NCI-H1417 (cell line): ENCODE measurements around the gene MRPL38.
"Not testable (repeated sequence)": the region's sequence is repeated elsewhere in the genome, so short reads cannot be mapped to it uniquely, and the experiment has no call there.

ENCODE experiments used
- DNase-seq, 3 experiments: peaks; one replicate each; lab custom pipeline; 2025; lab: John Stamatoyannopoulos, UW

MRPL38 gene

GRCh38 chr17:75855310-75856061, 49.2 kb downstream of the MRPL38 start, which contains the start of gene WBP2:
Gene WBP2, minus strand, starts transcription at chr17:75855335. Its CDS starts 38 bp downstream, at chr17:75855297.
- peak; percentile 98 to 100 (median 98) for DNase-seq

DNA sequence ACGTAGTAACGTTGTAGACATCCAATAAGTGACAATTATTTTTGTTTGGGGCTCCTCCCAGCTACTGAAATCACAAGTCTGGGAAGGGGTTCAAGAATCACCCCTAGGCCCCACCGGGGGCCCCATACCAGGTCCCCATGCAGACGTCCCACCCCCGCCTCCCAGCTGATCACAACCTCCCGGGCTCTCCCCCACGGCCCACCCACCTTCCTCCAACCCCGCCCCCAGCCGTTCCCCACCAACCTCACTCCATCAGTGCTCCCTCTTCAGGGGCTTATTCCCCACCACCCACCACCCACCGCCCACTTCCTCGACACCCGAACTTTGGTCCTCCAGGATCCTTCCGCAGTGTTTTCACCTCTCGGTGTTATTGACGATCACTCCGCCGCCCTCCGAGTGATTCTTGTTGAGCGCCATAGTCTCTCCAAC, 49.8 kb downstream of the MRPL38 start:
- no peak for DNase-seq

GRCh38 chr17:75854101-75854748, 50.5 kb downstream of the MRPL38 start:
- no peak for DNase-seq

- DNase-seq = no peak
These were observed 51.3 kb downstream of the MRPL38 start for GRCh38 chr17:75853433-75853832.

- DNase-seq = not testable (repeated sequence)
These were observed 53.0 kb downstream of the MRPL38 start for GRCh38 chr17:75851693-75851991.

- DNase-seq = no peak
These were observed 53.6 kb downstream of the MRPL38 start for GRCh38 chr17:75850928-75851692.

- DNase-seq = no peak
These were observed 55.0 kb downstream of the MRPL38 start for GRCh38 chr17:75849724-75850123.

DNA sequence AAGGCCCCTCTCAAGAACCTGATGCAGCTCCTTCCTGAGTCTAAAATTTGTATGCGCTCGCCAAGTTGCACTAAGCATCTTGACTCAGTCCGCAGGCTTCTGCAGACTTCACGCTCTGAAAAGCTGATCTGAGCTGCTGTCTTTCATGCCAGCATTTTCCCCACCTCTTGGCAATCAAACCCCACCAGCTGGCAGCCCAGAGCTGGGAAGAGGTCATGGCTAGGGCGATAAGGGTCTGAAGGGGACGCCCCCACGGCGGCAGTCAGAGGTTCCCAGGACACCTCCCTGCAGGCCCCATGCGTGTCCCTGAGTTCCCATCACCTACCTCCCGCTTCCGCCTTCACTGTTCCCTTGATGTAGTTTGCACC, 55.4 kb downstream of the MRPL38 start:
- DNase-seq = no peak
